AG08395 (cell line): Measurements from ENCODE around the gene ATXN10.

ENCODE experiments used
- DNase-seq: peaks from one replicate; pipeline ENCODE4 v3.0.0; 2012; ENCODE audit warnings: mixed read lengths, low spot score

The ATXN10 gene

GRCh38 chr22:45878901-45879551, 207.4 kb downstream of the ATXN10 start:
- DNase-seq, result no peak

DNA sequence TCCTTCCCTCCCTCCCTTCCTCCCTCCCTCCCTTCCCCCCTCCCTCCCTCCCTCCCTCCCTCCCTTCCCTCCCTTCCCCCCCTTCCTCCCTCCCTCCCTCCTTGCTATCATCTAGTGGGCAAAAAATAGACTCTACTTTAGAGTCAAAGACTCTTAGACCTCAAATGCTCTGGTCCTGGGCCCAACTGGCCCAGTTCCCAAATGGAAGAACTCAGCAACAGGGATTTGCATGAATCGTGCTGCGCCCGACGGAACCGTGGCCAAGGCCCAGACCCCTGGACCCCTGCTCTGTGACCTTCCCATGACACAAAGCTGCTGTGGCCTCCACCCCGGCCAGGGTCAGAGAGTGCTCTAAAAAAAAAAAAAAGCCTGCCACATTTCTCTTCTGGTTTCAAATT, 207.9 kb downstream of the ATXN10 start:
- no peak for DNase-seq

DNA sequence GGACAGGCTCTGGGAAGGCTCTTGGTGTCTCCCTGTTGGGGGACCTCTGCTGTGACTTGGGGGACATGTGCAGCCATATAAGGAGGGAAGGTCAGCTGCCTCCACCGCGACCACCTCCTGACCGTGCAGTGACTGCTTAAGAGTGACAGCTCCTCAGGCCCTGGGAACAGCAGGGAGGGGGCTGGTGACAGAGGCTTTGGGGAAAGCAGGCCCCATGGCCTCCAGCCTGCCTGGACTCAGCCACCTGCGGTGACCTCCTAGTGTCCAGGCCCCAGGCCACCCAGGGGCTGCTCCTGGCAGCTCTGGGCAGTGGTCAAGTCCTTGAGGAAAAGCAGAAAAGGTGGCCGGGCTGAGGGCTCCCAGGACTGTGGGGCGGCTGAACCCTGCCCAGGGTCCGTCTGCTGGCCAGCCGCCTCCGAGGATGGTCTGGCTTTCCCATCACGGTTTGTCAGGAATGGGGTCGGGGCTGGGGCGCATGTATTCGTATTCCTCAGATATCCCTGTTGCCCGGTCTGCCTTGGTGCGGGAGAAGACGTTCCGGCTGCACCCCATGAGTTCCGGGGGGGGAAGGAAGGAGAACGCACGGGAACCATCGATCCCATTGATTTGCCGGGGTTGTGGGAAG, 208.6 kb downstream of the ATXN10 start:
- no peak for DNase-seq

DNA sequence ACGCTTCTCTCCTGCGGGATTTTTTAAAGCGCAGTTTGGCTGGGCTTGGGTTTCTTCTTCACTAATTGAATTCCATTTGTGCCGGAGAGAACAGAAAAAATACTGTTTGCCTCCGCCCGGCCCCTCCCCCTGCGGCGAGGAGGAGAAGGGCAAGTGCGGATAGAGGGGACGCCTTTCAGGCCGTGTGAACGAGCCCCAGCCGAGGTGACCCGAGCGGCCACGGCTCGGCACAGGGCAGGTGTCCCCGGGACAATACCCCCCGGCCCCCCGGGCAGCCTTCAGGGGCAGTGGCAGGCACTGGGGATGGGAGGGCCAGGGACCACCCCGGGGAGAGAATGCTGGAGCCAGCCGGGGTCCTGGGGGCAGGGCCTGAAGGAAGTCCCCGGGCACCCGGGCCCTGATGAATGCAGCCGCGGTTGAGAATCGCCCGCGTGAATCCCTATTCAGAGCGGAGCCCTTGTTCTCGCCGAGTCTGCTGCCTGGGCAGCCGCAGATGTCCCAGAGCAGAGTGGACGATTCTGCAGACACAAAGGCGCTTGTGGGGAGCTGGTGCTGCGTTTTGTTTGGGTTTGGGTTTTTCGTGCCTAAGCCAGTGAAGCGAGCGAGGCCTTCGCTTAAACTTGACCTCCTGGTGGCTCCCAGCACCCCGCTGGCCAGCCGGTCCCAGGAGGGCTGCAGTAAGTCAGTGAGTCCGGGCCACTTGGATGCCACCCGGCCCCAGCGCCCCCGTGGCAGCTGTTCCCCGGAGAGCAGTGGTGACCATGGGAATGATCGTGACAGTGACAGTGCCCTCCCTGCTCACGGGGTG, 209.3 kb downstream of the ATXN10 start:
- DNase-seq, result no peak

DNA sequence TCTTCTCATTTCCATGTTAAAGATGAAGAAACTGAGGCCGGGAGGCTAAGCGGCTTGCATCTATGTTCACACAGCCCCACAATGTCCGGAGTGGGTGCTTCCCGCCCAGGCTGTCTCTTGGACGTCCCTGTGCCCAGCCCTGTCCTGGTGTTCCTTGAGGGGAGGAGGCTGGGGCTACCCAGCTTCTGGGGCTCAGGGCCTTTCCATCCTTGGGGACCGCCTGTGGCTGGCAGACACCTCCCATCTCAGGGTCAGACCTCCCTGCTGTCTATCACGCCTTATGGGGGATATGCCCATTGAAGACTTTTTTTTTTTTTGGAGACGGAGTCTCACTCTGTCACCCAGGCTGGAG, 209.9 kb downstream of the ATXN10 start:
- DNase-seq, result no peak

DNA sequence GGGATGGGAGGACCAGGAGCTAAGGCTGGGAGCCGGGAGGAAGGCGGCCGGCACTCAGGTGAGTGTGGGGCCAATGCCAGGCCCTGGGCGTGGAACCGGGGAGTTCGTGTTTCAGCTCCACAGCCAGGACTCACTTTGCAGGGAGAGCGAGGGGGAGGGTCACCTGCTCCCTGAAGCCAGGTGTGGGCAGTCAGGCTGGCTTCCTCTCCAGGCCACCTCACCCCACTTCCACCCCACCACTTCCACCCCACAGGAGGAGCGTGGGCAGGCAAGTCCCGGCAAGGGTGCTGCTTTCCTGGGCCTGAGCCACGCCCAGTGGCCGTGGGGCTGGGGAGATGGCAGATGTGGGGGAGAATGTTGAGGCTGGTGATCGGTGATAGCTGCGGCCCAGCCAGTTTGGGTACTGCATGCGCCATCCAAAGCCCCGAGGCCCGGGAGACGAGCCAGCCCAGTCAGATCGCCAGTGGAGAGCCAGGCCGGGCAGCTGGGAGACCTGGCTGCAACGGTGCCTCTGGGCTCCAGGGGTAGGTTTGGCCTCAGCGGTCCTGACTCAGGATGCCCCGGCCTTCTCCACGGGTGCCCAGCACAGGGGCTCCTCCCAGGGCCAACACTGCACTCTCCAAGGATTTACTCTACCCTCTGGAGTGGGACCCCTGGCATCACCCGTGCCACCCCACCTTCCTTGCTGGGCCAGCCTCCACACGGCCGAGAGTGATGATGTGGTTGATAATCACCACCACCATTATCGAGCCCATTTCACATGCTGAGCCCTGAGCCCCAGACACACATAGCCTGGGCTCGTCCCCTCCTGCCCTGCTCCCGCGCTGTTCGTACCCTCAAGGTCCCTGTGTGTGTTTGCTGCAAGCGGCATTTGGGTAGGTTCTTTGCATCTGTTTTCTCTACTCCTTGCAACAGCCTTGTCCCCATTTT, 211.5 kb downstream of the ATXN10 start:
- DNase-seq, result no peak

- DNase-seq, result no peak
Observed at GRCh38 chr22:45883811-45884170, 212.2 kb downstream of the ATXN10 start.

DNA sequence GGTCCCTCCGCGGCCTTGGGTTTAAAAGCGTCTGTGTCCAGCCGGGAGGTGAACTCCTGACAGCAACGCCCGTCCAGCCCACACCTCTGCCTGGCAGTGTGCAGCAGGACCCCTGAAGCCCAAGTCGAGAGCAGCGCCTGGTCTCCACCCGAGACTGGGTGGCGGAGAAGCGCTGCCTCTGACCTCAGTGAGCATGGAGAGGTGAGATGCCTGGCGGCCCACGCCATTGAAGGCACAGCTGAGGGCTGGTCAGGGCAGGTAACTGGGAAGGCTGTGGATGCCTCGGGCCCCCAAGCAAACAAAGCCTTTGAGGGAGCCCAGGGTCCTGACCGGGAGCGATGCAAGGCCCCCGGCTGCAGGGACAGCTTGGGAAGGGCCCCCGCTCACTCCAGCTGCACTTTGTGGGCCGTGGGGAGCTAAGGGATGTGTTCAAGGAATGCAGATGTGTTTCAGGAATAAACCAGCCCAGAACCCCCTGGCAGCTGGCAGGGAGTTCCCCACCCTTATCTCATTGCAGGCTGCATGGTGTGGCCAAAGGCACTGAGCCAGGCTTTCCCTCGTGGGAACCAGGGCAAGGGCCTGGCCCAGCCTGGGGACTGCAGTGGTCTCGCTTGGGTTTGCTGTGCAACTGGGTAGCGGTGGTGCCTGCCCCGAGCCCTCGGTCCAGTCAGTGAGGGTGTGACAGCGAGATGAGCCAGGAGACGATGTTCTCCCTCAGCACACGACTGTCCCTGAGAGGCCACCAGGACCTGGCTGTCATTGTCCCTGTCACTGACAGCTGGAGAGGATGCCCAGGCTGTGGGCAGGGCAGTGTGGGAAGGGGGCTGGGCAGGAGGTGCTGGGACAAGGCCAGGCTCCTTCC, 212.8 kb downstream of the ATXN10 start:
- DNase-seq, result no peak

DNA sequence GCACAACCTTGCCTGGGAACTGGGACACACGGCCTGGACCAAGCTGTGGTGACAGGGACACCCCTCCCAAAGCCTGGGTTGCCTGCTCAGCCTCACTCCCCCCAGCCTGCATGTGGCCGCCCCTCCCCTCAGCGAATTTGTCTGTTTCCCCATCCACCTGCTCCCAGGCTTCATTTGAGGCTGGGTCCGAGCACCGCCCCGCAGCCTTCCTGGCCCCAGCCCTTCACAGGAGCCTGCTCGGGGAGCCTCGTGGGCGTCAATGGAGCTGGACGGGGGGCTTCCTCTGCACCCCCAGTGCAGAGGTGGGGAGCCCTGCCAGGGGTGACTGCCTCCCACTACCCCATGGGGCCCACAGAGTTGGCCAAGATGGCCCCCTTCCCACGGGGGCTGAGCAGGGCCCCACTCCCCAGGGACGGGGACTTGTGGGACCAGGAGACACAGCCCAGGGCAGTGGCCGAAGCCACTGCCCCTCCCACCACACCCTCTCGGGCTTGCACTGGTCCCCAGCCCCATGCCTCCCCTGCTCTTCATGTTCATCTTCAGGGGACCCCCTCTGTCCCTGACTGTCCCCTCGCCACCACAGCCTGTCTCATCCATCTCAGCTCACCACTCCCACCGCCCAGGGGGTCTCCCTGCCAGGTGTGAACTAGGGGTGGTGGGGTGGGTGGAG, 213.7 kb downstream of the ATXN10 start:
- DNase-seq, result no peak

- no peak for DNase-seq
Observed at GRCh38 chr22:45885941-45886395, 214.3 kb downstream of the ATXN10 start.

DNA sequence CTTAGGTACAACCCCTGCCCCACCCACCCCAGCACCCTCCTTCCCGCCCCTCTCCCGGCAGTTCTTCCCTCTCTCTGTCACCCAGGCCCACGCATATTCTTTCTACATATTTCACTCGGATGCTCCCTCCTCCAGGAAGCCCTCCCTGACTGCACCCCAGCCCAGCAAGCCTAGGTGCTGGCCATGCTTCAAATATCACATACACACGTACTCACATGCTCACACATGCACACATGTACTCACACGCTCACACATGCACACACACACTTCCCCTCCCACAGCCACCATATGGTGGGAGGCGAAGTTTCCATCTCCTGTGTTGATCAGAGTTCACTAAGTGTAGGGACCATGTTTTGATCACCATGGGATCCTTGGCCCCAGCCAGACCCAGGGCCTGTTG, 214.9 kb downstream of the ATXN10 start:
- DNase-seq, result no peak

- DNase-seq, result no peak
Observed at GRCh38 chr22:45887202-45888131, 215.8 kb downstream of the ATXN10 start.

GRCh38 chr22:45888221-45889092, 216.8 kb downstream of the ATXN10 start:
- no peak for DNase-seq

DNA sequence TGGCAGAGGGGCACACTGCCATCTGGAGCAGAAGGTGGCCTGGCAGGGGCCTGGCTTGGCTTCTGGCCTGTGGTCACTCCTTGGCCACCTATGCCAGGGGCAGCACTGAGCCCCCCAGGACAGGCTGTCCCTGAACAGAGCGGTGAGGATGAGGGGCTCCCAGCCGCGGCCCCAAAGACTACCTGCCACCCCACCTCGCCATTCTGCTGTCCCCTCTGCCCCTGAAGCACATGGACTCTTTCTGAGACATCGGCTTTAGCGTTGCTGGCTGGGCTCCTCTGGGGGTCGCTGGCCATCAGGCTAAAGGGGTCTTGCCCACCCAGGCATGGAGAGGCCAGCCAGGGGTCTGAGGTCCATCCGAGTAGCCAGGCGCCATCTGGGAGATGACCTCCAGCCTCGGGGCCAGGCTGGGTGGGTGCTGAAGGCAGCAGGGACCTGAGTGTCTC, 217.5 kb downstream of the ATXN10 start:
- no peak for DNase-seq

DNA sequence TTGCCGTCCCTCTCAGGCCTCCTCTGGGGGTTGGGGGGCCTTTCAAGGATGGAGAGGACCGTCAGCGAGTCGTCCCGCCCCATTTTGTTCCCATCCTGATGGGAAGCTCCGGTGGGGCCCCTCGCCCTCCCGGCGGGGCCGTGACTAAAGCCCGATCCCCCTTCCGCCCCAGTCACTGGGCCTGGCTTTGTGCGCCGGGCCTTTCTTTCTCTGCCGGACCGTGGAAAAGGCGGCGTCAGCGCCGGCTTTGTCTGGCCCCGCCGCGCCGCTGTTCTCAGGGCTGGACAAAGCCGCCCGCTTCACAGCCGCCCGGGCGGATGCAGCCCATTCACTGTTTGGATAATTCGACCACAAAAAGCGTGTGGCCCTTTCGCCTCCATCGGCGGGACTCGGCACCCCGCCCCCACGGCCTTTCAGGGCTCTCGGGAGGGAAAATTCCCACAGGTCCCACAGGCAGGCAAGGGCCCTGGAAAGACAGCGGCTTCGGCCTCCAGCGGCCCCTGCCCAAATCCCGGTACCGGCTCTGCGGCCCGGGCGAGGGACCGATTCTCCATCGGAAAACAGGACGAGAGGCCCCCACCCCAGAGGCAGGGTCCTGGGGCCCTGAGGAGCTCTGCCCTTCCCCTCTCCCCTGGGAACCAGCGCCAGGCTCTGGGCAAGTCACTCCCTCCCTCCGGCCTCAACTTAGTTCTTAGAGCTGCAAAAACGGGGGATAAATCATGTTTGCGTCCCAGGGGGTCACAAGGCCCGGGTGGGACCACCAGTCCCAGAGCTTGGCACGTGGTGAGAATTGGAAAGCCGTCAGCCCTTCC, 218.1 kb downstream of the ATXN10 start:
- DNase-seq, result no peak

DNA sequence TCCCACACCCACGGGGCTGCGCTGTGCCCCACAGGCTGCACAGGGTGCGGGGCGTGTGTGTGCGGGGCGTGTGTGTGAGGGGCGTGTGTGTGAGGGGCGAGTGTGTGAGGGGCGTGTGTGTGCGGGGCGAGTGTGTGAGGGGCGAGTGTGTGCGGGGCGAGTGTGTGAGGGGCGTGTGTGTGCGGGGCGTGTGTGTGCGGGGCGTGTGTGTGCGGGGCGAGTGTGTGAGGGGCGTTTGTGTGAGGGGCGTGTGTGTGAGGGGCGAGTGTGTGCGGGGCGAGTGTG, 218.7 kb downstream of the ATXN10 start:
- DNase-seq, result no peak

DNA sequence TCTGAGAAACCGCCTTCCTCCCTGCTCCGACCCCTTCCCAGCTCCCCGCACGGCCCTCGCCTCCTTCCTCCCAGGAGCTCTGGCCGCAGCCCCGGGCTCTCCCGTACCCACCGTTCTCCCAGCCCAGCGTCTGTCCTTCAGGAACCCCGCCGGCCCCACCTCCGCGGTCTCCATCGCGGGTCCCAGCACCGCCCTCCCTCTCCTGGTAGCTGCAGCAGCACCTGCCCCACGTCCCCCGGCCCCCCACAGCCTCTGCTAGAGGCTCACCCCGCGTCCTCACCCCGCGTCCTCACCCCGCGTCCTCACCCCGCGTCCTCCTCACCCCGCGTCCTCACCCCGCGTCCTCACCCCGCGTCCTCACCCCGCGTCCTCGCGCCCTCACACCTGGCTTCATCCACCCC, 219.4 kb downstream of the ATXN10 start:
- no peak for DNase-seq

GRCh38 chr22:45891471-45891995, 219.9 kb downstream of the ATXN10 start:
- DNase-seq, result no peak
